Breast epithelium (tissue), 4 donors: Measurements from ENCODE around the gene LCT. TPM values are rescaled to one million over a fixed set of nuclear protein-coding genes. Genes with fewer than 3 reads are reported as not detected.
"Not testable (repeated sequence)": the region's sequence is repeated elsewhere in the genome, so short reads cannot be mapped to it uniquely, and the experiment has no call there.

ENCODE experiments used
- DNase-seq, 2 donors: peaks; one replicate each; pipeline ENCODE4 v3.0.0-alpha.2; 2019; ENCODE audit warnings: low spot score in 2 of 2
- H3K27ac ChIP-seq, 2 donors: fragments of 200-600 bp; sonication (generic) in 1 of 2; one replicate each; pipeline ENCODE4 v1.5.1; 2016 to 2019; ENCODE audit warnings: mild to moderate bottlenecking in 1 of 2
- H3K27me3 ChIP-seq, 2 donors: fragments of 200-600 bp; sonication (generic) in 1 of 2; one replicate each; pipeline versions ENCODE4 v1.5.1 to v1.6.0; 2017 to 2019; ENCODE audit warnings: control low read depth in 1 of 2, mild to moderate bottlenecking in 1 of 2
- H3K36me3 ChIP-seq: fragments of 200-600 bp; one replicate; pipeline ENCODE4 v1.5.1; 2019
- H3K4me1 ChIP-seq, 2 donors: fragments of 200-600 bp; sonication (generic); one replicate each; pipeline ENCODE4 v1.5.1; 2016 to 2019; ENCODE audit warnings: control low read depth in 1 of 2
- H3K4me3 ChIP-seq, 3 donors: fragments of 200-600 bp; sonication (generic); 1 replicate in 2 of 3; 2 replicates in 1 of 3; pipeline ENCODE4 v1.5.1; 2016 to 2019; ENCODE audit warnings: mild to moderate bottlenecking in 3 of 3, moderate library complexity in 2 of 3
- H3K9me3 ChIP-seq, 2 donors: fragments of 200-600 bp; sonication (generic) in 1 of 2; one replicate each; pipeline ENCODE4 v1.5.1; 2016 to 2019; ENCODE audit warnings: control low read depth in 1 of 2
- CTCF ChIP-seq, 3 donors: fragments of 450-650 bp; IDR thresholded peaks; one replicate each; pipeline ENCODE4 v1.5.1; 2016 to 2017; ENCODE audit warnings: antibody characterized with exemption in 3 of 3, mild to moderate bottlenecking in 3 of 3, moderate library complexity in 3 of 3
- POLR2A ChIP-seq: fragments of 450-650 bp; IDR thresholded peaks from one replicate; pipeline ENCODE4 v1.6.1; 2016; ENCODE audit warnings: antibody characterized with exemption, mild to moderate bottlenecking, moderate library complexity
- POLR2AphosphoS5 ChIP-seq, 3 donors: sonication (generic); formaldehyde crosslinking; IDR thresholded peaks; one replicate each; pipeline ENCODE4 v1.6.1; 2017; ENCODE audit warnings: antibody characterized with exemption in 3 of 3
- intact Hi-C: fragments of 100-400 bp; cut with DNase I; formaldehyde crosslinking; loops from one replicate; pipeline ENCODE4 v1.15.1; 2023; ENCODE audit warnings: low total_unique reads
- total RNA-seq, 3 donors: library from RNA; depleted of rRNA; stranded (reverse); fragments of >200 nt; gene quantifications; one replicate each; pipeline ENCODE4 v1.1.0, GENCODE V29; 2016

The LCT gene
- not detected for total RNA-seq

DNA sequence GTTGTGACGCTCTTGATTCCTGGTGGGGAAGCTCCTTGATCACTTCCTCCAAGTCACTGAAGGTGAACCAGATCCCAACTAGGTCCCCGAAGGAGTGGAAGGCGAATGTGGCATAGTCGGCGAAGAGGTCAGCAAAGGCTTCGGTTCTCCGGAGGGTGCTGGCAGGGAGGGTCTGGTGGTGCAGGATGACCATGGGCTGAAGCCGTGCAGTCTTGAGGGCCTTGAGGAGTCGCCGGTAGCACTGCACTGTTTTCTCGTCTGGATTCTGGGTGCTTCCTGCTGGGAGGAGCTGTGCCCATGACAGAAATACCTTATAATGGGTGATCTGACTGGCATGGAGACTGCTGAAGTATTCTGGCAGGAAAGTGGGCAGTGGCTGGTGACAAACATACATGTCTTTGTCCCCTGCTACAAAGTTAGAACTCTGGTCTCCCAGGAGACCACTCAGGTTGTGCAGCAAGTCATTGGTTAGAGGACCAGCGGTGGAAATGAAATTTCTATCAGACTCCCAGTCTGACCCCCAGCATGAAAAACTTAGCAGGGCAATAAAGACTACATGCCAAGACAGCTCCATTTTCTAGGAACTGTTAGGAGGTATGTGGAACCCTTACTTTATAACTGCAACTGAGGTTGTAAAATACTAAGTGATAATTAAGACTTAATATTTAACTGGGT, at the start of gene LCT:
Gene LCT, minus strand, starts transcription at position 589 of the 675 bp plus-strand sequence. Its CDS starts 15 bp downstream, at position 574.
- no peaks in the 10 kb centered on the region for H3K4me1 ChIP-seq
- H3K27me3 ChIP-seq, result no peaks in the 10 kb centered on the region
- intact Hi-C loops, result no loop called here
- no peaks in the 10 kb centered on the region for H3K36me3 ChIP-seq
- H3K4me3 ChIP-seq, result no peak within 1 kb of the TSS
- DNase-seq, result no peak
- TF ChIP-seq POLR2AphosphoS5 (IDR thresholded peaks at IDR 0.05) (no peak), CTCF (IDR thresholded peaks at IDR 0.05) (no peak), POLR2A (no peak)
- H3K27ac ChIP-seq, result no peak within 1 kb of the TSS
- no peaks in the 10 kb centered on the region for H3K9me3 ChIP-seq

DNA sequence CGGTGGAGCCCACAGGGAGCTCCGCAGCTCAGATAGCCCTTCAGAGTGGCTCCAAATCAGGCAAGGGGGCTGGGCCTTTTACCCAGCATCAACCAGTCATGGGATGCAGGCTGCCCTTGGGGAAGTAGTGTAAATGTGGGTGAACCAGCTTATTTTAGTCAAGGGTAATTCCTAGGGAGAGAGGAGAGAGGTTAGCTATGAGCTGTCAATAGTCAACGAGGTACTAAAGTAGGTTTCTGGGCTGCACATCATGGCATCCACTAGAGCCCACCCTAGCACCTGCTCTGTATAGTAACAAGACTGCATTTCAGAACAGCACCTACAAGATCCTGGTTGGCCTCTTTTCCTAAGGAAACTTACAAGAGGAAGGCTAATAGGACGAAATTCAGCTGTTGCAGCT, 48.7 kb upstream of the LCT start:
- no peaks in the 10 kb centered on the region for H3K4me1 ChIP-seq
- intact Hi-C loops, result no loop called here

DNA sequence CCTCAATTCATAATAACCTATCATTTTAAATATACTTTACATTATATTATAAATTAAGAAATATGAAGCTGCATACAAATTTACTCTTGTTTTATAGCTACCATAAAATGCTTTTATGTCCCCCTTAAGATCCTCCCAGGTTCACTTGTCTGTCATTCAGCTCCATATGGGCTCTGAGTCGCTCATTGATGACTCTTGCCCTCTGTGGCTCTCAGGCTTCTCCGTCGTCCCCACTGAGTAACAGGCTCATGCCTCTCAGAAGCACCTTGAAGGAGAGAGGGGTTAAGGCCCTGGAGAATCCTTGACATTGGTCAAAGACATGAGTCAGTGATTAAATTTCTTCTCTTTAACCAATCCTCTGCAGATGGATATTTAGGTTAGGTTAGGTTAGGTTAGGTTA, 45.4 kb upstream of the LCT start:
- Histone ChIP-seq H3K4me1 (no peaks in the 10 kb centered on the region), H3K9me3 (no peaks in the 10 kb centered on the region), H3K27ac (no peak overlapping the region), H3K4me3 (no peak overlapping the region), H3K36me3 (no peaks in the 10 kb centered on the region), H3K27me3 (no peaks in the 10 kb centered on the region)
- TF ChIP-seq POLR2A (no peak), CTCF (IDR thresholded peaks at IDR 0.05) (no peak), POLR2AphosphoS5 (IDR thresholded peaks at IDR 0.05) (no peak)
- intact Hi-C loops, result no loop called here
- no peak for DNase-seq

More for the DNA sequence above, 48.7 kb upstream of the LCT start:
- Histone ChIP-seq H3K4me3 (no peak overlapping the region), H3K27me3 (no peaks in the 10 kb centered on the region), H3K9me3 (no peaks in the 10 kb centered on the region), H3K27ac (no peak overlapping the region), H3K36me3 (no peaks in the 10 kb centered on the region)
- DNase-seq, result no peak
- TF ChIP-seq CTCF (IDR thresholded peaks at IDR 0.05) (no peak), POLR2A (no peak), POLR2AphosphoS5 (IDR thresholded peaks at IDR 0.05) (no peak)

- DNase-seq, intact Hi-C loops, H3K9me3 ChIP-seq, H3K27me3 ChIP-seq, H3K4me1 ChIP-seq, H3K36me3 ChIP-seq: not testable (repeated sequence)
- peak overlapping the region; percentile 67 to 85 (median 82) for H3K4me3 ChIP-seq
- H3K27ac ChIP-seq, result peak overlapping the region; percentile 88
Observed at GRCh38 chr2:135876770-135877169, 39.8 kb upstream of the LCT start.

DNA sequence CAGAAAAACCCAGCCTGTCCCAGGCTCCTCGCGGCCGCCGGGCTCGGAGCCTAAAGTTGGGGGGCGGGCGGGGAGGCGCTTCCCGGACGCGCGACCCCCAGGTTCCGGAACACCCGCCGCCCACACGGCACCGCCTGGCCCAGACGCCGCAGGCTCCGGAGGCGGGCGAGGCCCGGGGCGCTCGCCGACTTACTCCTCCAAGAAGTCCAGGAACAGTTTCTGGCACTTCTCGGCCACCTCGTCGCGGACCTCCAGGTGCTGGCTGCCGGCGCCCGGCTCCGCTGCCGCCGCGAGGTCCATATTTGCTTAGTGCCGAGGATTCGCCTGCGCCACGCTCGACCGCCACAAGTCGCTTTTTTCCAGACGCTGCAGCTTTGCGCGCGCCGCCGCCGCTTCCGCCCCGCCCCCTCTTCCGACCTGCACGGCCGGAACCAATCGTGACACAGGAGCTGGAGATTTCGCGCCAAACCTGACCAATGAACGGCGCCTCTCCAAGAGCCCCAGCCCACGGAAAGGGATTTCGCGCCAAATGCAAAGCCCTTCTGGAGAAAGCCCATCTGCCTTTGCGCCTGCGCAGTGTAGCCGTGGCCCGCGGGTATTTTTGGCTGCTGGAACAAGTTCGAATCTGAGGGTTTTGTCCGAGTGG, 39.2 kb upstream of the LCT start, which contains the start of gene MCM6:
Gene MCM6, minus strand, starts transcription at position 378 of the 646 bp plus-strand sequence. Its CDS starts 78 bp downstream, at position 300.
- TF ChIP-seq CTCF (IDR thresholded peaks at IDR 0.05) (peak in 2 of 3 donors; percentile 12 to 52), POLR2AphosphoS5 (IDR thresholded peaks at IDR 0.05) (peak in 1 of 3 donors; percentile 47), POLR2A (no peak)
- H3K36me3 ChIP-seq, result no peaks in the 10 kb centered on the region
- H3K27me3 ChIP-seq, result no peaks in the 10 kb centered on the region
- peak within 1 kb of the TSS; percentile 88 for H3K27ac ChIP-seq
- peak; percentile 95 to 96 for DNase-seq
- peak within 1 kb of the TSS; percentile 67 to 85 (median 82) for H3K4me3 ChIP-seq
- no peaks in the 10 kb centered on the region for H3K9me3 ChIP-seq
- intact Hi-C loops, result no loop called here
- peaks cover 0 to 6% of the 10 kb centered on the region in 2 donors for H3K4me1 ChIP-seq
